ENCODE data around the gene AQP7.

DNA sequence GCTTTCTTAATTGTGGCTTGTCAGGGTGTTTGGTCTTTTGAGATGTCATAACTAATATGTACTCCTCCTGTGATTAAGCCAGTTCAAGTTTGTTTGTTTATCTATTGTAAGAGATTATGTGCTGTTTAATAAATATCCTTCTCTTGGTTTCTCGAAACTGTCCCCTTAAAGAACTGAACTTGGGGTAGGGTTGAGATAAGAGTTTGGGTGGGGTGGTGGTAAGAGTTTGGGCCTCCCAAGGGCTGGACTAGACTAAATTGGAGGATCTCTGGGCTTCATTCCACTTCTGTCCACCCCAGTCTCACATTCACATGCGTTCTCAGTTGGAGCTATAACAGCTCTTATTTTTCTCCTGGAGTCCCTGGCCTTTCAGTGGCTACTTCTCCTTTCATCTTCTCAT, 38.2 kb downstream of the AQP7 start:
- TF ChIP-seq CTCF (IDR thresholded peaks at IDR 0.05) (no peak), POLR2A (IDR thresholded peaks at IDR 0.05) (no peak)

All from uterus (tissue), 2 donors.